ENCODE data around the gene PARP16. TPM values are rescaled to one million over a fixed set of nuclear protein-coding genes. Genes with fewer than 3 reads are reported as not detected.

PARP16 gene
- total RNA-seq, 2 experiments from 2014 or later, result 16.2 to 16.8 TPM

DNA sequence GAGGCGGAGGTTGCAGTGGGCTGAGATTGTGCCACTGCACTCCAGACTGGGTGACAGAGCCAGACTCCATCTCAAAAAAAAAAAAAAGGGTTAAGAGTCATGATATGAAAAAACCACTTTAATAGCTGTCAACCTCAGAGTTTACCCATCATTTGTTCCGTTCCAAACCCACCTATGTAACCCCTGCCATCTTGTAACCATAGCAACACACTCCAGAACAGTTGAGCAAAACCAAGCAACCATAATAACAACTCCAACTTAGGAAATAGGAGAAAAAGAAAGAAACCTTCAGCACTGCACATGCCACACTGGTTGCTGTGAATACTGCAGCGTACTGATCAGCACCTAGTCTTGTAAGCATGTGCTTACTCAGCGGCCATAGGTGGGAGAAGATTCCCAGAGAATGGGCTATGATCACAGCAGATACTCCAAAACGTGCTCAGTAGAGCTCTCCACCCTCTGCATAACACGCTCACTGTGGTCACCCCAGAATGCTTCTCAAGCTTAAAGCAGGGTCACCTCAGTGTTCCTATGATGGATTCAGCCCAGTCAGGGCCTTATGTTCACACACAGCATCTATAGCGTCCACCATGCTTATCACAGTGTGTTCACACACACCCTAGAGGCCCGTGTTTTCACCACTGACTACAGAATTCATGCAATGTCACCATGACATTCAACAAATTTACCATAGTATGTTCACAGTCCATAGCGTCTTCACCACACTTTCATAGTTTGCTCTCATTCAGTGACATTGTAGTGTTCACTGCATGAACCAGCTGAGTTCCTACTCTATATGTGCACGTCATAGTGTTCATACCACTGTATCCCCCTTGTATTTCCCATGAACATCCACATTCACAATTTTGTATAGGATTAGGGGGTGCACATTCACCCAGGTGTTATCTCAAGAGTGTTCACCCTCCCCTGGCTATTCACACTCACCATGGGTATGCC lies 68.9 kb downstream of the PARP16 start:
- Mint-ChIP-seq H3K4me3 (no peak overlapping the region), H3K27me3 (ENCODE audit: low read depth) (no peaks in the 10 kb centered on the region), H3K9me3 (no peaks in the 10 kb centered on the region), H3K27ac (no peak overlapping the region), H3K36me3 (ENCODE audit: low read depth) (no peaks in the 10 kb centered on the region), H3K4me1 (ENCODE audit: low read depth) (peaks cover 11% of the 10 kb centered on the region)
- CTCF ChIA-PET, result interaction anchor here (0.5 to 1.1 kb wide), 2 partner anchors 11 to 37 kb away, joined by 3 read pairs; no protein-coding TSS in a partner anchor
- intact Hi-C loops (cut with micrococcal nuclease), result no loop called here
- DNase-seq, result no peak

- DNase-seq, result no peak
- no peak overlapping the region for H3K27ac Mint-ChIP-seq
- no peaks in the 10 kb centered on the region for H3K27me3 Mint-ChIP-seq (ENCODE audit: low read depth)
- intact Hi-C loops (cut with micrococcal nuclease), result no loop called here
- peaks cover 13% of the 10 kb centered on the region for H3K4me1 Mint-ChIP-seq (ENCODE audit: low read depth)
- no peaks in the 10 kb centered on the region for H3K9me3 Mint-ChIP-seq
- CTCF ChIA-PET, result interaction anchor here (0.6 kb wide), 1 partner anchor 1376 kb away, joined by 4 read pairs; no protein-coding TSS in a partner anchor
- H3K36me3 Mint-ChIP-seq (ENCODE audit: low read depth), result no peaks in the 10 kb centered on the region
- H3K4me3 Mint-ChIP-seq, result no peak overlapping the region
These were observed 71.2 kb downstream of the PARP16 start for GRCh38 chr15:65215496-65215895.

GRCh38 chr15:65214010-65214409 lies 72.7 kb downstream of the PARP16 start:
- Mint-ChIP-seq H3K4me3 (no peak overlapping the region), H3K9me3 (no peaks in the 10 kb centered on the region), H3K36me3 (ENCODE audit: low read depth) (no peaks in the 10 kb centered on the region), H3K4me1 (ENCODE audit: low read depth) (peaks cover 10% of the 10 kb centered on the region), H3K27me3 (ENCODE audit: low read depth) (no peaks in the 10 kb centered on the region), H3K27ac (no peak overlapping the region)
- intact Hi-C loops (cut with micrococcal nuclease), result loop anchor here (5.0 kb wide), 1 partner anchor 38 kb away; no protein-coding TSS in a partner anchor
- CTCF ChIA-PET, result no interaction called here
- DNase-seq, result no peak

DNA sequence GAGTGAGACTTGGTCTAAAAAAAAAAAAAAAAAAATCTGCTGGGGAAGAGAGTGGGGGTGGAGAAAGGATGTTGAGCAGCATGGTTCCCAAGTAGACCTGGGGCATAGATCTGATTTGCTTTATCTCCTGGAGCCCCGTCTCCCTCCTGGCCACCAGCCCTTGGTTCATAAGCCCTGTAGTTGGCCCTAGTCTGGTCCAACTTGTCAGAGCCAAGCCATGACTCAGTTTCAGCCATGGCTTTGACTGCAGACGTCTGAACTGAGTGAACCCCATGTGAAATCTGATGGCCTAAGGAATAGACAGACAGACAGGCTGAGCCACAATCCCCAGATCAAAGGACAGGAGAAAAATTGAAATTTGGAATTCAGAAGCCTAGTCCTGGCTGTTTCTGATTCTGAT lies 73.4 kb downstream of the PARP16 start:
- no peak overlapping the region for H3K27ac Mint-ChIP-seq
- peaks cover 6% of the 10 kb centered on the region for H3K4me1 Mint-ChIP-seq (ENCODE audit: low read depth)
- H3K36me3 Mint-ChIP-seq (ENCODE audit: low read depth), result no peaks in the 10 kb centered on the region
- DNase-seq, result no peak
- H3K4me3 Mint-ChIP-seq, result no peak overlapping the region
- no peaks in the 10 kb centered on the region for H3K9me3 Mint-ChIP-seq
- H3K27me3 Mint-ChIP-seq (ENCODE audit: low read depth), result no peaks in the 10 kb centered on the region
- CTCF ChIA-PET, result interaction anchor here (1.9 kb wide), 1 partner anchor 58 kb away, joined by 13 read pairs; no protein-coding TSS in a partner anchor
- intact Hi-C loops (cut with micrococcal nuclease), result loop anchor here (5.0 kb wide), 1 partner anchor 39 kb away; no protein-coding TSS in a partner anchor

DNA sequence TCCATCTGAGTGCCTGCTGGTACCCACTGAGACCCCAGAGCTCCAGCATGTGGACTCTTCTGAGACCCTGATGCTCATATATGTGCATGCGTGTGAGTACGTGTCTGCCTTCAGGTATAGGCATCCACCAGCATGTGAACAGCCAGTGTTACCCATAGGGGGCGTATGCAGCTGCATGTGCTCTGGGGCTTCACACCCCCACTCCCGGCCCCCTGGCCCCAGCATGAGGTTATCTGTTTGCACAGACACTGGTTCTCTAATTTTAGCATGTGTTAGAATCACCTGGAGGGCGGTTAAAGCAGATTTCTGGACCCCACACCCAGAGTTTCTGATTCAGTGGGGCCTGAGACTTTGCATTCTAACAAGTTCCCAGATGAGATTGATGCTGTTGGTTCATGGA lies 74.6 kb downstream of the PARP16 start:
- Mint-ChIP-seq H3K27me3 (ENCODE audit: low read depth) (no peaks in the 10 kb centered on the region), H3K4me1 (ENCODE audit: low read depth) (peaks cover 3% of the 10 kb centered on the region), H3K9me3 (no peaks in the 10 kb centered on the region), H3K4me3 (no peak overlapping the region), H3K27ac (no peak overlapping the region), H3K36me3 (ENCODE audit: low read depth) (no peaks in the 10 kb centered on the region)
- peak; percentile 69 for DNase-seq
- intact Hi-C loops (cut with micrococcal nuclease), result loop anchor here (1.0 to 5.0 kb wide), 3 partner anchors 40 to 85 kb away; no protein-coding TSS in a partner anchor
- CTCF ChIA-PET, result interaction anchor here (0.7 to 1.9 kb wide), 9 partner anchors 12 to 1639 kb away, joined by 3 to 13 read pairs (median 3); partner anchors contain the start of genes CLPX and RNU5B-1

DNA sequence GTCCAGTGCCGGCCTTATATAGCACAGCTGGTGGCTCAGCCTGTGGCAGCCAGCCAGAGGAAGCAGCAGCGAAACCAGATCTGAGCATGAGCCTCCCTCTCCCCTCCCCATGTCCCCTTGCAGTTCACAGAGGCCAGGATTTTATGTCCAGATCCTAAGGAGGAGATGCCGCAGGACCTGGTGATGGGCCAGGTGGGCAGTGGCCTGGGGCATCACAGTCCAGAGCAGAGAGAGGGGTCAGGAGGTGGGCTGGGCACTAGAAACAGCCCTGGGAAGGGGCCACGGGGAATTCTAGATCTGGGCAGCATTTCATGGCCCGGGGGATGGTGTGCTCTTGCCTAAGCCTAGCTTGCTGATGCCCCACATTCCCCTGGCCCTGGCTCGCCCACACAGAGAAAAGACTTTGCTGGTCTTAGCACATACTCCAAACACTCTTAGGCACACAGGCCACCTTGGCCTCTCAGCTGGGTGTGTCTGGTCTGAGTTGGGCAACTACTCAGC lies 75.2 kb downstream of the PARP16 start:
- no peaks in the 10 kb centered on the region for H3K27me3 Mint-ChIP-seq (ENCODE audit: low read depth)
- H3K27ac Mint-ChIP-seq, result no peak overlapping the region
- H3K36me3 Mint-ChIP-seq (ENCODE audit: low read depth), result no peaks in the 10 kb centered on the region
- DNase-seq, result no peak
- H3K9me3 Mint-ChIP-seq, result no peaks in the 10 kb centered on the region
- intact Hi-C loops (cut with micrococcal nuclease), result loop anchor here (5.0 kb wide), 1 partner anchor 41 kb away; no protein-coding TSS in a partner anchor
- CTCF ChIA-PET, result interaction anchor here (0.7 to 1.9 kb wide), 8 partner anchors 26 to 1640 kb away, joined by 3 to 13 read pairs (median 3); partner anchors contain the start of genes CLPX and RNU5B-1
- no peak overlapping the region for H3K4me3 Mint-ChIP-seq
- H3K4me1 Mint-ChIP-seq (ENCODE audit: low read depth), result peaks cover 3% of the 10 kb centered on the region

DNA sequence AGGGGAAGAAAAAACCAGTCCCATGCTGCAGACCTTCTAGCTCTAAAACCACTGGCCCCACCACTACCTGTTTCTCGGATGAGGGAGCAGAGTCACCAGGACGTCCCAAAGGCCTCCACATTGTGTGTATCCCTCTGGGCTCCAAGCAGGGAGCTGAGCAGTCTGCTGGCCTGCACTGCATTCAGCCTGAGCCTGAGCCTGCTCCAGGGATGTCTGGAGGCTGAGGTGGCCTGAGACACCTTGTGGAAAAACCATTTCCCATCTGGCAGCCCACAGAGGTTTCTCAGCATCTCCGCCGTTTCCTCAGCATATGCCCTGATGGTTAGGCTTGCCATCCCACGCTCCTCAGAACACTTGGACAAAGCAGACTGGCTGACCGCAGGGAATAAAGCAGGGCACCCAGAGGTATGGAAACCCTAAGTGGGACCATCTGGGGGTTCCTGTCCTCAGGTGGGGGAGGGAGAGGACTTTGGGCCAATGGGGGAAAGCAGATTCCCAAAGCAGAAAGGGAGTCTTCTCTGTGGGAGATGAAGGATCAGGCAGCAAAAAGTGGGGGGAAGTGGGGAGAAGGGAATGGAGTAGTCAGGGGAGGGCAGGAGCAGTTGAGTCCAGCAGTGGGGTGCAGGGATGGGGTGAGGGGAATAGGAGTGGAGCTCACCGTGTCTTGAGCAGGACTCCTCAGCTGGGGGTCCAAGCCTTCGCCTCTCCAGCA lies 75.8 kb downstream of the PARP16 start, which contains the start of gene CILP:
CILP (minus strand) TSS at position 704 of the 712 bp plus-strand sequence. CDS start 1,718 bp downstream, outside the sequence.
- H3K4me3 Mint-ChIP-seq, result no peak within 1 kb of the TSS
- no peaks in the 10 kb centered on the region for H3K27me3 Mint-ChIP-seq (ENCODE audit: low read depth)
- DNase-seq, result no peak
- intact Hi-C loops (cut with micrococcal nuclease), result loop anchor here (5.0 kb wide), 1 partner anchor 41 kb away; no protein-coding TSS in a partner anchor
- no peak within 1 kb of the TSS for H3K27ac Mint-ChIP-seq
- H3K9me3 Mint-ChIP-seq, result no peaks in the 10 kb centered on the region
- CTCF ChIA-PET, result interaction anchor here (0.7 to 1.9 kb wide), 5 partner anchors 60 to 1641 kb away, joined by 3 to 13 read pairs (median 3); partner anchors contain the start of gene RNU5B-1
- H3K36me3 Mint-ChIP-seq (ENCODE audit: low read depth), result no peaks in the 10 kb centered on the region
- H3K4me1 Mint-ChIP-seq (ENCODE audit: low read depth), result peaks cover 3% of the 10 kb centered on the region

GRCh38 chr15:65209701-65210643 lies 76.7 kb downstream of the PARP16 start:
- CTCF ChIA-PET, result interaction anchor here (0.6 kb wide), 1 partner anchor 512 kb away, joined by 3 read pairs; no protein-coding TSS in a partner anchor
- peaks cover 3% of the 10 kb centered on the region for H3K4me1 Mint-ChIP-seq (ENCODE audit: low read depth)
- no peak overlapping the region for H3K4me3 Mint-ChIP-seq
- H3K27ac Mint-ChIP-seq, result no peak overlapping the region
- intact Hi-C loops (cut with micrococcal nuclease), result loop anchor here (5.0 kb wide), 1 partner anchor 42 kb away; no protein-coding TSS in a partner anchor
- no peak for DNase-seq
- H3K27me3 Mint-ChIP-seq (ENCODE audit: low read depth), result no peaks in the 10 kb centered on the region
- no peaks in the 10 kb centered on the region for H3K36me3 Mint-ChIP-seq (ENCODE audit: low read depth)
- H3K9me3 Mint-ChIP-seq, result no peaks in the 10 kb centered on the region

GRCh38 chr15:65208647-65209046 lies 78.0 kb downstream of the PARP16 start:
- no peak overlapping the region for H3K4me3 Mint-ChIP-seq
- H3K36me3 Mint-ChIP-seq (ENCODE audit: low read depth), result no peaks in the 10 kb centered on the region
- CTCF ChIA-PET, result interaction anchor here (0.6 to 1.6 kb wide), 8 partner anchors 11 to 521 kb away, joined by 3 to 5 read pairs (median 3); partner anchors contain the start of gene PARP16
- DNase-seq, result no peak
- intact Hi-C loops (cut with micrococcal nuclease), result no loop called here
- H3K9me3 Mint-ChIP-seq, result no peaks in the 10 kb centered on the region
- H3K27me3 Mint-ChIP-seq (ENCODE audit: low read depth), result no peaks in the 10 kb centered on the region
- H3K27ac Mint-ChIP-seq, result no peak overlapping the region
- H3K4me1 Mint-ChIP-seq (ENCODE audit: low read depth), result peaks cover 3% of the 10 kb centered on the region

Data from activated naive CD4-positive, alpha-beta T cell treated with anti-CD3 and anti-CD28 coated beads for 36 hours (primary cell).